Testis (tissue), 3 donors: ENCODE data around the gene HECTD4. TPM values are rescaled to one million over a fixed set of nuclear protein-coding genes. Genes with fewer than 3 reads are reported as not detected.

ENCODE experiments used
- DNase-seq: peaks from one replicate; pipeline ENCODE4 v3.0.0-alpha.2; 2019
- H3K27ac ChIP-seq, 2 donors: fragments of 200-600 bp; sonication (generic); one replicate each; pipeline ENCODE4 v1.5.1; 2019
- H3K27me3 ChIP-seq: fragments of 200-600 bp; sonication (generic); one replicate; pipeline ENCODE4 v1.5.1; 2019
- H3K36me3 ChIP-seq: fragments of 200-600 bp; sonication (generic); one replicate; pipeline ENCODE4 v1.5.1; 2017; ENCODE audit warnings: low read depth; ENCODE audit errors: missing control alignments
- H3K4me1 ChIP-seq: fragments of 200-600 bp; sonication (generic); one replicate; pipeline ENCODE4 v1.5.1; 2019
- H3K4me3 ChIP-seq, 2 donors: fragments of 200-600 bp; sonication (generic); one replicate each; pipeline ENCODE4 v1.5.1; 2017 to 2019
- H3K9me3 ChIP-seq: fragments of 200-600 bp; sonication (generic); one replicate; pipeline ENCODE4 v1.5.1; 2017
- POLR2A ChIP-seq: fragments of 450-650 bp; IDR thresholded peaks from one replicate; pipeline ENCODE4 v1.6.1; 2017; ENCODE audit warnings: antibody characterized with exemption, mild to moderate bottlenecking, moderate library complexity
- WGBS, 2 donors: methylation state at CpG; one replicate each; pipeline ENCODE4 v1.1.5; 2018; 5-methylcytosine and 5-hydroxymethylcytosine counted together
- intact Hi-C: fragments of 100-400 bp; cut with DNase I; formaldehyde crosslinking; loops from one replicate; pipeline ENCODE4 v1.15.1; 2023; ENCODE audit warnings: low total_unique reads
- polyA plus RNA-seq: library from polyadenylated mRNA; stranded (reverse); fragments of 350-450 nt; fragmentation: Illumina TruSeq; extraction: RNeasy Lipid Tissue Mini Kit (QIAGEN cat#74804); gene quantifications from one replicate; pipeline ENCODE4 v1.2.3, GENCODE V29; 2014; ENCODE audit warnings: low read depth, low replicate concordance; ENCODE audit not compliant: insufficient read depth
- total RNA-seq, 2 donors: library from RNA; depleted of rRNA; stranded (reverse); fragments of >200 nt; gene quantifications; one replicate each; pipeline ENCODE4 v1.2.3, GENCODE V29; 2016
- TF ChIP-seq, protein P1 (sequence below), 3 experiments: fragments of 450-650 bp in 2 of 3; fragments of 200-600 bp in 1 of 3; sonication (generic) in 1 of 3; IDR thresholded peaks; one replicate each; pipeline ENCODE4 v1.5.1; 2016 to 2019; ENCODE audit warnings: antibody characterized with exemption in 3 of 3, mild to moderate bottlenecking in 2 of 3, moderate library complexity in 1 of 3

The HECTD4 gene
- total and polyA plus RNA-seq, 3 donors from 2014 or later: 49.6 to 91.8 (median 68.8) TPM

DNA sequence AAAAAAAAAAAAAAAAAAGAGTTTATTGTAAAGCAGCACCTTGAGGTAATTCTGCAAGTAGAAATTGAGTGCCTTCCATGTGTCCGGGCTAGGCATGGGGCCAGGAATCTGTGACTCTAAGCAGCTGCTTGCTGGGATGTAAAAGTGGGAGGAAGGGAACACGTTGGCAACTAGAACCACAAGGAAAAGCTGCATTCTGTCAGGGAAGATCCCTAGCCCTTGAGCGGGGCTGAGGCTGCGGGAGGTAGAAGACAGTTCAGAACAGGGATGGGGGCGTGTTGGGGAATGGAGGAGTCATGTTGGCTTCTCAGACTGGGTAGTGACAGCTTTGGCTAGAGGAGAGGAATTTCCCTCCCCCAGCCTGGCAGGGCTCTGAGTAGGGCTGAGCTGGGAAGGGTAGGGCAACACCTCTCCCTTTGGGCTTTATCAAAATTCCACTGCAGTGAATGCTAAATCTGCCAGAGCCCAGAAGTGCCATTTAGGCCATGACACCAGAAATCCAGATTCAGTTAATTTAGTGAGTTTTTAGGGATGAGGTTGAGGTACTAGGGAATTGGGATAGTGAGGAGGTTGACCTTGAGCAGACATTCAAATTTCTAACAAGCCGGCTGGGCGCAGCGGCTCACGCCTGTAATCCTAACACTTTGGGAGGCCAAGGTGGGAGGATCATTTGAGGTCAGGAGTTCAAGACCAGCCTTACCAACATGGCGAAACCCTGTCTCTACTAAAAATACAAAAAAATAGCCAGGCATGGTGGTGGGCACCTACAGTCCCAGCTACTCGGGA, 260.3 kb downstream of the HECTD4 start:
- Histone ChIP-seq H3K9me3 (no peaks in the 10 kb centered on the region), H3K4me1 (peaks cover 13% of the 10 kb centered on the region), H3K4me3 (no peak overlapping the region), H3K27ac (peak overlapping the region; percentile 10 to 48), H3K27me3 (no peaks in the 10 kb centered on the region), H3K36me3 (no peaks in the 10 kb centered on the region)
- peak; percentile 87 for DNase-seq
- WGBS, 2 donors: 31 to 58% methylated on average over 11 of the region's 11 CpGs
- intact Hi-C loops: no loop called here
- TF ChIP-seq, protein P1, sequence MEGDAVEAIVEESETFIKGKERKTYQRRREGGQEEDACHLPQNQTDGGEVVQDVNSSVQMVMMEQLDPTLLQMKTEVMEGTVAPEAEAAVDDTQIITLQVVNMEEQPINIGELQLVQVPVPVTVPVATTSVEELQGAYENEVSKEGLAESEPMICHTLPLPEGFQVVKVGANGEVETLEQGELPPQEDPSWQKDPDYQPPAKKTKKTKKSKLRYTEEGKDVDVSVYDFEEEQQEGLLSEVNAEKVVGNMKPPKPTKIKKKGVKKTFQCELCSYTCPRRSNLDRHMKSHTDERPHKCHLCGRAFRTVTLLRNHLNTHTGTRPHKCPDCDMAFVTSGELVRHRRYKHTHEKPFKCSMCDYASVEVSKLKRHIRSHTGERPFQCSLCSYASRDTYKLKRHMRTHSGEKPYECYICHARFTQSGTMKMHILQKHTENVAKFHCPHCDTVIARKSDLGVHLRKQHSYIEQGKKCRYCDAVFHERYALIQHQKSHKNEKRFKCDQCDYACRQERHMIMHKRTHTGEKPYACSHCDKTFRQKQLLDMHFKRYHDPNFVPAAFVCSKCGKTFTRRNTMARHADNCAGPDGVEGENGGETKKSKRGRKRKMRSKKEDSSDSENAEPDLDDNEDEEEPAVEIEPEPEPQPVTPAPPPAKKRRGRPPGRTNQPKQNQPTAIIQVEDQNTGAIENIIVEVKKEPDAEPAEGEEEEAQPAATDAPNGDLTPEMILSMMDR (IDR thresholded peaks at IDR 0.05): no peak
- TF ChIP-seq POLR2A: no peak

DNA sequence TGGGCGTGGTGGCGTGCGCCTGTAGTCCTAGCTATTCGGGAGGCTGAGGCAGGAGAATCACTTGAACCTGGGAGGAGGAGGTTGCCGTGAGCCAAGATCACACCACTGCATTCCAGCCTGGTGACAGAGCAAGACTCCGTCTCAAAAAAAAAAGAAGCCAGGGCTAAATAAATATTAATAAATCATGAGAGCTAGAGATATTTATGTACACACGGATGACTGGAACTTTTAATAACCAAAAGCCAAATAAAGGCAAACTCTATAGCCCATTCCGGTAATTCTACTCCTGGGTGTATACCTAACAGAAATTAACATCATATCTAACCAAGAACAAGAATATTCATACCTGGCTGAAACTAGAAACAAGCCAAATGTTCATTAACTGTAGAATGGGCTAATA, 264.5 kb downstream of the HECTD4 start:
- H3K4me3 ChIP-seq: no peak overlapping the region
- peaks cover 18% of the 10 kb centered on the region for H3K4me1 ChIP-seq
- 88 to 89% methylated on average over 8 of the region's 8 CpGs for WGBS, 2 donors
- no peak for DNase-seq
- H3K27ac ChIP-seq: peak overlapping the region in 1 of 2 donors; percentile 67
- no peaks in the 10 kb centered on the region for H3K36me3 ChIP-seq
- TF ChIP-seq POLR2A: no peak
- TF ChIP-seq, protein P1 (IDR thresholded peaks at IDR 0.05): no peak
- no peaks in the 10 kb centered on the region for H3K27me3 ChIP-seq
- H3K9me3 ChIP-seq: no peaks in the 10 kb centered on the region
- intact Hi-C loops: no loop called here

DNA sequence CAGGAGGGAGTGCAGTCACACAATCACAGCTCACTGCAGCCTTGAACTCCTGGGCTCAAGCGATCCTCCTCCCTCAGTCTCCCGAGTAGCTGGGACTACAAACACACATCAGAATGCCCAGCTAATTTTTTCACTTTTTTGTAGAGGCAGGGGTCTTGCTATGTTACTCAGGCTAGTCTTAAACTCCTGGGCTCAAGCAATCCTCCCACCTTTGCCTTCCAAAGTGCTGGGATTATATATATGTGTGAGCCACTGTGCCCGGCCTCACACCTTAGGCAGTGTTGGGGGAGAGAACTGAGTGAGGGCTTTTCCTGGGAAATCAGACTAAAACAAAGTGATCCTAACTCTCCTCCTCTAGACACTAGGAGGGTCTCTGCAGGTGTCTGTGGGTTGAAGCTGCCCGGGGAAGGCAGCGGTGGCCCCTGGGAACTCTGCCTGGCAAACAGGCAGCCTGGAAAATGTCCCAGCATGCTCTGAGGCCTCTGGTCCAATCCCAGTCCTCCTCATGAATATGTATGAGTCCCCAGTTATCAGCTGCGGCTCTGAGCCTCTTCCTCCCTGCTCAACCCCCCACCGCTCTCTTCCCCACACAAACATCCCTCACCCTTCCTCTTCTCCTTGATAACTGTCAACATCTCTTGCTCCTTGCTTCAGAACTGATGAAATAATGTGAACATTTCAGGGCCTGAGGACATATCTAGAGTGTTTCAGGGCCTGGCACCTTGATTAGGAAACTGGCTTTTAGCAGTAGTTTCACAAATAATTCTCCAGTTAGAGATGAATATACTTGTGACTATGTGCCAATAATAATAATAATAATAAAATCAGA, 265.8 kb downstream of the HECTD4 start:
- no peak for TF ChIP-seq POLR2A
- TF ChIP-seq, protein P1 (IDR thresholded peaks at IDR 0.05): no peak
- intact Hi-C loops: no loop called here
- Histone ChIP-seq H3K36me3 (no peaks in the 10 kb centered on the region), H3K4me3 (no peak overlapping the region), H3K27me3 (no peaks in the 10 kb centered on the region), H3K9me3 (no peaks in the 10 kb centered on the region), H3K27ac (peak overlapping the region; percentile 55 to 67), H3K4me1 (peaks cover 14% of the 10 kb centered on the region)
- DNase-seq: peak; percentile 85
- 42% methylated on average over 7 of the region's 7 CpGs for WGBS, 2 donors

DNA sequence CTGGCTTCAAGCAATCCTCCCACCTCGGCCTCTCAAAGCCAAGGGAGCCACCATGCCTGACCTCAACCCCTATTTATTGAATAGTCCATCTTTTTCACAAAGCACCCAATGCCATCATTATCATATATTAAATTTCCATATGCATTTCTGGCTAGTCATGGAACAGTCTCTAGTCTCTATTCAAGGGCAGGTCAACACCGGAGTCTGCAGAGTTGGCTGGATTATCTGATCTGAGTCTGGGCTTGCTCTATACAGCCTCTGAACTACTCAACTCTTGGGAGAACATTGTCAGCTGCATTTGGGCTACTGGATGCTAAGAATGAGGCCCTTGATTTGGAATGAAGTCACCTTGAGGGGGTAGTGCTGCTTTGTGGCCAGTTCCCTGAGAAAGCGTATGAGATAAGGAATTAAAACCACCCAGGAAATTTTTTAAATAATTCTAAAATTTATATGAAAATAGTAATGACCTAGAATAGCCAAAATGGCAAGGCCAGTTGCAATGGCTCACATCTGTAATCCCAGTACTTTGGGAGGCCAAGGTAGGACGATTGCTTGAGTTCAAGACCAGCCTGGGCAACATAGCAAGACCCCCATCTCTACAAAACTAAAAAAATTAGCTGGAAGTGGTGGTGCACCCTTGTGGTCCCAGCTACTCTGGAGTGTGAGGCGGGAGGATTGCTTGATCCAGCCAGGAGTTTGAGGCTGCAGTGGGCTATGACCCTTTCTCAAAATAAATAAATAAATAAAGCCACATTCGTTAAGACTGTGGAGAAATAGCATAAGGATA, 266.8 kb downstream of the HECTD4 start:
- 87% methylated on average over 6 of the region's 6 CpGs for WGBS, 2 donors
- no peak overlapping the region for H3K4me3 ChIP-seq
- H3K27ac ChIP-seq: peak overlapping the region in 1 of 2 donors; percentile 55
- no peaks in the 10 kb centered on the region for H3K27me3 ChIP-seq
- H3K36me3 ChIP-seq: no peaks in the 10 kb centered on the region
- H3K4me1 ChIP-seq: peaks cover 14% of the 10 kb centered on the region
- DNase-seq: no peak
- TF ChIP-seq, protein P1 (IDR thresholded peaks at IDR 0.05): no peak
- TF ChIP-seq POLR2A: no peak
- intact Hi-C loops: no loop called here
- H3K9me3 ChIP-seq: no peaks in the 10 kb centered on the region
